Endothelial cell (in vitro differentiated cells): ENCODE measurements around the gene RD3L. TPM values are rescaled to one million over a fixed set of nuclear protein-coding genes. Genes with fewer than 3 reads are reported as not detected.
"Not testable (repeated sequence)": the region's sequence is repeated elsewhere in the genome, so short reads cannot be mapped to it uniquely, and the experiment has no call there.

ENCODE experiments used
- DNase-seq: peaks from one replicate; pipeline ENCODE4 v3.0.0; 2021; ENCODE audit warnings: low spot score
- H3K27ac Mint-ChIP-seq: one replicate; pipeline ENCODE4 v1.8.0; 2021; ENCODE audit warnings: mixed read lengths, inconsistent platforms; ENCODE audit not compliant: unreplicated experiment
- H3K27me3 Mint-ChIP-seq: one replicate; pipeline ENCODE4 v1.8.0; 2021; ENCODE audit warnings: mild to moderate bottlenecking, moderate library complexity, mixed read lengths, inconsistent platforms; ENCODE audit not compliant: unreplicated experiment
- H3K36me3 Mint-ChIP-seq: one replicate; pipeline ENCODE4 v1.8.0; 2021; ENCODE audit warnings: mild to moderate bottlenecking, low read depth, mixed read lengths, inconsistent platforms; ENCODE audit not compliant: unreplicated experiment
- H3K4me1 Mint-ChIP-seq: one replicate; pipeline ENCODE4 v1.8.0; 2021; ENCODE audit warnings: mild to moderate bottlenecking, mixed read lengths, inconsistent platforms; ENCODE audit not compliant: unreplicated experiment
- H3K4me3 Mint-ChIP-seq: one replicate; pipeline ENCODE4 v1.8.0; 2021; ENCODE audit warnings: mild to moderate bottlenecking, mixed read lengths, inconsistent platforms; ENCODE audit not compliant: unreplicated experiment
- H3K9me3 Mint-ChIP-seq: one replicate; pipeline ENCODE4 v1.8.0; 2021; ENCODE audit warnings: mixed read lengths, inconsistent platforms; ENCODE audit not compliant: unreplicated experiment
- CTCF ChIP-seq: fragments of 200-600 bp; sonication (generic); IDR thresholded peaks from one replicate; pipeline ENCODE4 v1.5.0; 2021; ENCODE audit warnings: antibody characterized with exemption; ENCODE audit not compliant: unreplicated experiment
- long read RNA-seq: library from polyadenylated mRNA; unstranded; transcript quantifications from one replicate; pipeline ENCODE4 v2.0.0, GENCODE V29; 2020; ENCODE audit not compliant: unreplicated experiment
- total RNA-seq: library from RNA; stranded (reverse); fragmentation: NEBNext Ultra II Directional; extraction: Animal tissue kit (Norgen Biotek cat#: 25700); gene quantifications from one replicate; pipeline ENCODE4 v1.2.1, GENCODE V29; 2021; ENCODE audit not compliant: unreplicated experiment

Gene RD3L
- not detected for total RNA-seq
- long read RNA-seq = 0 reads

GRCh38 chr14:103941973-103942736 is at the start of gene RD3L:
RD3L (minus strand) TSS chr14:103942529; CDS start chr14:103941695, 834 bp downstream.
- Mint-ChIP-seq H3K36me3 (no peaks in the 10 kb centered on the region), H3K9me3 (no peaks in the 10 kb centered on the region), H3K27me3 (no peaks in the 10 kb centered on the region), H3K27ac (no peak within 1 kb of the TSS), H3K4me1 (no peaks in the 10 kb centered on the region), H3K4me3 (no peak within 1 kb of the TSS)
- no peak for TF ChIP-seq CTCF
- DNase-seq = no peak

GRCh38 chr14:103989964-103990363 is 47.6 kb upstream of the RD3L start:
- H3K9me3 Mint-ChIP-seq = peaks cover 15% of the 10 kb centered on the region
- no peaks in the 10 kb centered on the region for H3K4me1 Mint-ChIP-seq
- no peak for TF ChIP-seq CTCF
- H3K27ac Mint-ChIP-seq = no peak overlapping the region
- no peaks in the 10 kb centered on the region for H3K27me3 Mint-ChIP-seq
- DNase-seq = no peak
- no peak overlapping the region for H3K4me3 Mint-ChIP-seq
- peaks cover 7% of the 10 kb centered on the region for H3K36me3 Mint-ChIP-seq

GRCh38 chr14:103989034-103989433 is 46.7 kb upstream of the RD3L start:
- H3K36me3 Mint-ChIP-seq = peaks cover 7% of the 10 kb centered on the region
- TF ChIP-seq CTCF = no peak
- no peak overlapping the region for H3K4me3 Mint-ChIP-seq
- no peak overlapping the region for H3K27ac Mint-ChIP-seq
- no peaks in the 10 kb centered on the region for H3K27me3 Mint-ChIP-seq
- peaks cover 15% of the 10 kb centered on the region for H3K9me3 Mint-ChIP-seq
- no peak for DNase-seq
- no peaks in the 10 kb centered on the region for H3K4me1 Mint-ChIP-seq

- TF ChIP-seq CTCF = no peak
- Mint-ChIP-seq H3K9me3 (peaks cover 14% of the 10 kb centered on the region), H3K4me1 (no peaks in the 10 kb centered on the region), H3K4me3 (no peak overlapping the region), H3K27ac (no peak overlapping the region), H3K27me3 (no peaks in the 10 kb centered on the region), H3K36me3 (peaks cover 4% of the 10 kb centered on the region)
- no peak for DNase-seq
These were observed 41.9 kb upstream of the RD3L start for GRCh38 chr14:103984196-103984595.

- not testable (repeated sequence) for H3K4me3 Mint-ChIP-seq, H3K4me1 Mint-ChIP-seq, H3K27me3 Mint-ChIP-seq, H3K36me3 Mint-ChIP-seq, H3K27ac Mint-ChIP-seq, H3K9me3 Mint-ChIP-seq
- TF ChIP-seq CTCF = peak; percentile 70
- DNase-seq = peak; percentile 53
These were observed 38.4 kb upstream of the RD3L start for GRCh38 chr14:103980623-103981238.
